K562 (cell line): ENCODE measurements around the gene TTC19. TPM values are rescaled to one million over a fixed set of nuclear protein-coding genes. Genes with fewer than 3 reads are reported as not detected.

Source experiments
- FOXA3 ChIP-seq, 2 experiments: fragments of 450-650 bp in 1 of 2; sonication (generic) in 1 of 2; formaldehyde crosslinking; IDR thresholded peaks in 1 of 2; conservative IDR thresholded peaks in 1 of 2; 2 replicates each; pipeline versions ENCODE4 v1.4.0 to v1.8.0; 2020 to 2022; ENCODE audit warnings: mild to moderate bottlenecking in 2 of 2, missing genetic modification reagents in 1 of 2
- UBTF ChIP-seq, 2 experiments: IDR thresholded peaks; 2 replicates each; pipeline ENCODE4 v1.6.1; 2012; ENCODE audit warnings: improper control_type of control experiment in 2 of 2, low read depth in 2 of 2, low read length in 2 of 2, borderline replicate concordance in 1 of 2
- VEZF1 ChIP-seq: fragments of 200-800 bp; sonication (Bioruptor generic); IDR thresholded peaks from 2 replicates; pipeline ENCODE4 v1.6.1; 2017; ENCODE audit warnings: missing genetic modification characterization, missing compliant biosample characterization
- ZBTB40 ChIP-seq, 2 experiments: fragments of 450-650 bp in 1 of 2; sonication (generic) in 1 of 2; formaldehyde crosslinking in 1 of 2; IDR thresholded peaks; 2 replicates each; pipeline versions ENCODE4 v1.7.1 to v1.9.0; 2016 to 2022; ENCODE audit warnings: inconsistent platforms in 1 of 2, mild to moderate bottlenecking in 1 of 2, missing genetic modification reagents in 1 of 2
- ZNF263 ChIP-seq: sonication (generic); formaldehyde crosslinking; IDR thresholded peaks from 2 replicates; pipeline ENCODE4 v1.8.0; 2022; ENCODE audit warnings: mild to moderate bottlenecking, missing genetic modification reagents, borderline replicate concordance
- polyA plus RNA-seq, 8 experiments: library from polyadenylated mRNA; depleted of rRNA in 4 of 8; stranded (reverse) in 5 of 8; unstranded in 3 of 8; fragments of >200 nt; fragmentation: Nextera tagmentation in 2 of 8; fragmentation: Illumina TruSeq in 1 of 8; extraction: Ambion mirVana in 2 of 8; extraction: Trizol in 1 of 8; gene quantifications; 2 replicates each; pipeline versions ENCODE4 v1.2.1 to v1.2.3, GENCODE V29; 2011 to 2014; ENCODE audit warnings: inconsistent platforms in 1 of 8, missing spikeins in 1 of 8
- total RNA-seq, 7 experiments: library from RNA; depleted of rRNA in 6 of 7; stranded (reverse); fragments of >200 nt in 6 of 7; fragmentation: Illumina TruSeq in 2 of 7; extraction: Trizol in 2 of 7; gene quantifications; 2 replicates each; pipeline versions ENCODE4 v1.2.1 to v1.2.3, GENCODE V29; 2011 to 2021; ENCODE audit warnings: low replicate concordance in 1 of 7
- TF ChIP-seq, protein P1 (sequence below), 2 experiments: fragments of 200-800 bp in 1 of 2; sonication (Bioruptor generic) in 1 of 2; sonication (generic) in 1 of 2; formaldehyde crosslinking in 1 of 2; IDR thresholded peaks in 1 of 2; conservative IDR thresholded peaks in 1 of 2; 2 replicates each; pipeline versions ENCODE4 v1.5.0 to v1.6.1; 2016 to 2020; ENCODE audit warnings: missing compliant biosample characterization in 1 of 2, missing genetic modification characterization in 1 of 2, missing genetic modification reagents in 1 of 2

The TTC19 gene
- total and polyA plus RNA-seq, 9 of the 15 experiments (the other 6 are each of a cell fraction or from before 2014, with no cell fraction given) = 8.1 to 60.8 (median 25.3) TPM

- peak; percentile 59; the same call in 1 of the 2 replicates for TF ChIP-seq ZBTB40 (IDR thresholded peaks at IDR 0.05)
- TF ChIP-seq ZBTB40 (CRISPR knock-in tag; IDR thresholded peaks at IDR 0.05) = no peak
- TF ChIP-seq ZNF263 (CRISPR knock-in tag) = 0 out of 2 replicates have a peak, but pooled peaks have one; percentile 21
- peak; percentile 17 to 35; a peak in 1 of 4 replicates for TF ChIP-seq UBTF (IDR thresholded peaks at IDR 0.05; ENCODE audit: borderline replicate concordance in 1 of 2, low read depth in 2 of 2, low read length in 2 of 2)
- TF ChIP-seq, protein P1, sequence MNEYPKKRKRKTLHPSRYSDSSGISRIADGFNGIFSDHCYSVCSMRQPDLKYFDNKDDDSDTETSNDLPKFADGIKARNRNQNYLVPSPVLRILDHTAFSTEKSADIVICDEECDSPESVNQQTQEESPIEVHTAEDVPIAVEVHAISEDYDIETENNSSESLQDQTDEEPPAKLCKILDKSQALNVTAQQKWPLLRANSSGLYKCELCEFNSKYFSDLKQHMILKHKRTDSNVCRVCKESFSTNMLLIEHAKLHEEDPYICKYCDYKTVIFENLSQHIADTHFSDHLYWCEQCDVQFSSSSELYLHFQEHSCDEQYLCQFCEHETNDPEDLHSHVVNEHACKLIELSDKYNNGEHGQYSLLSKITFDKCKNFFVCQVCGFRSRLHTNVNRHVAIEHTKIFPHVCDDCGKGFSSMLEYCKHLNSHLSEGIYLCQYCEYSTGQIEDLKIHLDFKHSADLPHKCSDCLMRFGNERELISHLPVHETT (CRISPR knock-in tag; conservative IDR thresholded peaks at IDR 0.05 in 1 of 2, IDR thresholded peaks at IDR 0.05 in 1 of 2) = peak in 1 of 2 experiments; percentile 68; a peak in 2 of 4 replicates
- 0 out of 2 replicates have a peak, but pooled peaks have one; percentile 8 for TF ChIP-seq VEZF1 (CRISPR knock-in tag)
- 0 out of 4 replicates have a peak, but pooled peaks of 1 of the 2 experiments have one; percentile 9 for TF ChIP-seq FOXA3 (CRISPR knock-in tag; conservative IDR thresholded peaks at IDR 0.05 in 1 of 2, IDR thresholded peaks at IDR 0.05 in 1 of 2)
Measured at GRCh38 chr17:15999974-16000827, 577 bp downstream of the TTC19 start (continued).
